GM12878 (cell line): ENCODE measurements around the gene AHCY. TPM values are rescaled to one million over a fixed set of nuclear protein-coding genes. Genes with fewer than 3 reads are reported as not detected.

Experiments used
- ATAC-seq: fragments of 200-7000 bp; cut with Tn5 transposase; 3 replicates; pipeline ENCODE4 v1.9.1; 2020; ENCODE audit warnings: mild to moderate bottlenecking, moderate library complexity
- BruUV-seq: library from RNA; stranded (reverse); fragments of 400-500 nt; replicated peaks from 2 replicates; lab custom pipeline; 2021; lab: Mats Ljungman, UMichigan
- CTCF ChIA-PET: fragments of 300-600 bp; sonication (Branson Sonifier 250); formaldehyde crosslinking; extraction: SDS; loops from one replicate; lab custom pipeline; 2021; ENCODE audit warnings: inconsistent platforms; lab: Yijun Ruan, JAX
- POLR2A ChIA-PET: fragments of 350-600 bp; formaldehyde crosslinking; extraction: SDS; loops from one replicate; lab custom pipeline; 2021; ENCODE audit warnings: inconsistent platforms; lab: Charles Lee
- RAD21 ChIA-PET: fragments of 300-600 bp; sonication (Branson Sonifier 250); formaldehyde crosslinking; loops from one replicate; lab custom pipeline; 2023; ENCODE audit warnings: antibody characterized with exemption; ENCODE audit not compliant: unreplicated experiment; lab: Charles Lee
- SMC1A ChIA-PET: fragments of 300-600 bp; sonication (Branson Sonifier 250); formaldehyde crosslinking; loops from one replicate; lab custom pipeline; 2023; ENCODE audit not compliant: unreplicated experiment, uncharacterized antibody; lab: Charles Lee
- DNase-seq: peaks from one replicate; pipeline ENCODE4 v3.0.0-alpha.2; 2011; ENCODE audit warnings: low read depth, low spot score
- FAIRE-seq: peaks from 3 replicates; lab custom pipeline; 2011; peaks lifted over from hg19 to GRCh38; lab: Jason Lieb, UNC
- H2AFZ ChIP-seq: 2 replicates; pipeline ENCODE4 v1.6.0; 2011; ENCODE audit warnings: low read depth, low read length, control low read depth; ENCODE audit not compliant: control insufficient read depth
- H3K27ac ChIP-seq: 2 replicates; pipeline ENCODE4 v1.5.1; 2011; ENCODE audit warnings: control low read depth; ENCODE audit not compliant: control insufficient read depth, insufficient read depth
- H3K27me3 ChIP-seq, 2 experiments: replicated peaks in 1 of 2; 2 replicates each; pipeline versions ENCODE4 v1.6.0 to v1.6.1; 2011; ENCODE audit warnings: low read length in 1 of 2; ENCODE audit not compliant: control insufficient read depth in 2 of 2, insufficient read depth in 2 of 2
- H3K36me3 ChIP-seq, 2 experiments: 2 replicates each; pipeline ENCODE4 v1.5.1; 2011; ENCODE audit warnings: low read length in 1 of 2; ENCODE audit not compliant: control insufficient read depth in 2 of 2, insufficient read depth in 2 of 2
- H3K4me1 ChIP-seq: 2 replicates; pipeline ENCODE4 v1.6.1; 2011; ENCODE audit warnings: mild to moderate bottlenecking, low read length, moderate library complexity, mixed read lengths; ENCODE audit not compliant: control insufficient read depth, insufficient read depth
- H3K4me2 ChIP-seq: 2 replicates; pipeline ENCODE4 v1.6.0; 2011; ENCODE audit warnings: control low read depth; ENCODE audit not compliant: control insufficient read depth, insufficient read depth
- H3K4me3 ChIP-seq: fragments of 200-600 bp; sonication (generic); 2 replicates; pipeline ENCODE4 v1.5.1; 2016
- H3K79me2 ChIP-seq: 2 replicates; pipeline ENCODE4 v1.6.0; 2011; ENCODE audit warnings: low read length; ENCODE audit not compliant: control insufficient read depth, insufficient read depth
- H3K9ac ChIP-seq: 2 replicates; pipeline ENCODE4 v1.8.0; 2011; ENCODE audit warnings: low read length, control low read depth, mixed read lengths; ENCODE audit not compliant: control insufficient read depth, insufficient read depth
- H3K9me3 ChIP-seq: replicated peaks from 3 replicates; pipeline ENCODE4 v1.5.1; 2011; ENCODE audit warnings: mild to moderate bottlenecking, low read length; ENCODE audit not compliant: control insufficient read depth, insufficient read depth
- H4K20me1 ChIP-seq: 2 replicates; pipeline ENCODE4 v1.6.0; 2011; ENCODE audit not compliant: control insufficient read depth, insufficient read depth
- ATF7 ChIP-seq: fragments of 450-650 bp; IDR thresholded peaks from 2 replicates; pipeline ENCODE4 v1.6.1; 2016; ENCODE audit warnings: low read depth, mild to moderate bottlenecking
- EZH2 ChIP-seq: IDR thresholded peaks from 2 replicates; pipeline ENCODE4 v1.6.1; 2012; ENCODE audit warnings: low read depth, mild to moderate bottlenecking, control low read depth, inconsistent platforms, low read length, borderline replicate concordance; ENCODE audit not compliant: control insufficient read depth
- FOXK2 ChIP-seq: fragments of 450-650 bp; IDR thresholded peaks from 2 replicates; pipeline ENCODE4 v1.6.1; 2017; ENCODE audit warnings: mild to moderate bottlenecking, moderate library complexity
- GABPA ChIP-seq: IDR thresholded peaks from 2 replicates; pipeline ENCODE4 v1.6.1; 2014; ENCODE audit warnings: antibody characterized with exemption, low read depth, mild to moderate bottlenecking, inconsistent platforms
- HDAC6 ChIP-seq: fragments of 200-600 bp; sonication (generic); IDR thresholded peaks from one replicate; pipeline ENCODE4 v1.8.0; 2017; ENCODE audit warnings: antibody characterized with exemption; ENCODE audit not compliant: unreplicated experiment
- JUND ChIP-seq: IDR thresholded peaks from 2 replicates; pipeline ENCODE4 v1.6.1; 2012; ENCODE audit warnings: low read depth, mild to moderate bottlenecking, low read length, improper control_type of control experiment, moderate library complexity
- MLLT1 ChIP-seq: fragments of 450-650 bp; IDR thresholded peaks from 2 replicates; pipeline ENCODE4 v1.6.1; 2016; ENCODE audit warnings: mild to moderate bottlenecking
- NFIC ChIP-seq: IDR thresholded peaks from 2 replicates; pipeline ENCODE4 v1.6.1; 2012; ENCODE audit warnings: low read depth, mild to moderate bottlenecking, inconsistent platforms, low read length, moderate library complexity
- PAX5 ChIP-seq: IDR thresholded peaks from 2 replicates; pipeline ENCODE4 v1.6.1; 2011; ENCODE audit warnings: low read depth, low read length, borderline replicate concordance
- PBX3 ChIP-seq: IDR thresholded peaks from 2 replicates; pipeline ENCODE4 v1.6.1; 2011; ENCODE audit warnings: mild to moderate bottlenecking, low read depth, low read length, moderate library complexity; ENCODE audit not compliant: insufficient replicate concordance
- RBBP5 ChIP-seq: fragments of 200-600 bp; sonication (generic); conservative IDR thresholded peaks from 2 replicates; pipeline ENCODE4 v1.6.1; 2016
- RUNX3 ChIP-seq: IDR thresholded peaks from 2 replicates; pipeline ENCODE4 v1.6.1; 2012; ENCODE audit warnings: low read length, inconsistent platforms
- TBL1XR1 ChIP-seq: IDR thresholded peaks from 2 replicates; pipeline ENCODE4 v1.6.1; 2012; ENCODE audit warnings: low read depth, low read length, improper control_type of control experiment
- USF1 ChIP-seq: IDR thresholded peaks from 2 replicates; pipeline ENCODE4 v1.6.1; 2011; ENCODE audit warnings: borderline replicate concordance, low read depth, mild to moderate bottlenecking, moderate library complexity, mixed read lengths, low read length; ENCODE audit not compliant: insufficient read depth; ENCODE audit errors: extremely low read length
- YBX1 ChIP-seq: fragments of 450-650 bp; IDR thresholded peaks from 2 replicates; pipeline ENCODE4 v1.6.1; 2016; ENCODE audit warnings: antibody characterized with exemption
- ZNF207 ChIP-seq: fragments of 450-650 bp; IDR thresholded peaks from 2 replicates; pipeline ENCODE4 v1.6.1; 2014; ENCODE audit warnings: antibody characterized with exemption, mild to moderate bottlenecking, borderline replicate concordance
- ZSCAN29 ChIP-seq: fragments of 450-650 bp; IDR thresholded peaks from 2 replicates; pipeline ENCODE4 v1.6.1; 2017; ENCODE audit warnings: mild to moderate bottlenecking, moderate library complexity
- ZZZ3 ChIP-seq: IDR thresholded peaks from 2 replicates; pipeline ENCODE4 v1.6.1; 2011; ENCODE audit warnings: low read depth; ENCODE audit not compliant: control insufficient read depth, insufficient read length
- WGBS: methylation state at CpG from one replicate; pipeline ENCODE4 v1.1.6; 2016; ENCODE audit warnings: low lambda C conversion rate; ENCODE audit not compliant: insufficient replicate concordance, insufficient coverage; ENCODE audit errors: missing lambda C conversion rate; 5-methylcytosine and 5-hydroxymethylcytosine counted together
- in situ Hi-C: fragments of 300-500 bp; cut with MboI; formaldehyde crosslinking; loops from 9 replicates; pipeline ENCODE4 v1.14.3; 2018; ENCODE audit warnings: mixed read lengths
- intact Hi-C: fragments of 100-400 bp; cut with micrococcal nuclease; formaldehyde crosslinking; loops from one replicate; pipeline ENCODE4 v1.14.2; 2022; ENCODE audit not compliant: unreplicated experiment
- polyA plus RNA-seq, 11 experiments: library from polyadenylated mRNA; depleted of rRNA in 4 of 11; unstranded in 6 of 11; stranded (reverse) in 5 of 11; fragments of >200 nt; fragmentation: Nextera tagmentation in 4 of 11; fragmentation: Illumina TruSeq in 1 of 11; extraction: Ambion mirVana in 4 of 11; extraction: Trizol in 1 of 11; gene quantifications; 1 replicate in 1 of 11; 2 replicates in 10 of 11; pipeline versions ENCODE4 v1.2.1 to v1.2.3, GENCODE V29; 2011 to 2016; ENCODE audit warnings: inconsistent platforms in 2 of 11, missing spikeins in 2 of 11, low read depth in 1 of 11
- total RNA-seq, 4 experiments: library from RNA; depleted of rRNA in 3 of 4; stranded (reverse); fragments of >200 nt in 3 of 4; fragmentation: Illumina TruSeq in 1 of 4; extraction: Trizol in 1 of 4; gene quantifications; 2 replicates each; pipeline versions ENCODE4 v1.2.1 to v1.2.3, GENCODE V29; 2013 to 2021

The AHCY gene
- total and polyA plus RNA-seq, 10 of the 15 experiments (the other 5 are each of a cell fraction or from before 2014, with no cell fraction given): 84.9 to 223 (median 181) TPM

- TF ChIP-seq EZH2 (no peak), ZSCAN29 (no peak), RUNX3 (no peak), JUND (no peak)
These were observed 31.2 kb downstream of the AHCY start (continued) for GRCh38 chr20:34271956-34272355.

GRCh38 chr20:34269996-34270627 lies 33.0 kb downstream of the AHCY start:
- H4K20me1 ChIP-seq: no peaks in the 10 kb centered on the region
- no peak overlapping the region for H3K9ac ChIP-seq
- no peak overlapping the region for H3K27ac ChIP-seq
- FAIRE-seq (no peak), DNase-seq (no peak), ATAC-seq (no peak)
- POLR2A ChIA-PET: interaction anchor here (0.6 to 0.7 kb wide), 3 partner anchors 263 to 822 kb away, joined by 3 to 6 read pairs (median 3); no protein-coding TSS in a partner anchor
- no peaks in the 10 kb centered on the region for H3K9me3 ChIP-seq
- intact Hi-C loops: no loop called here
- no peak for TF ChIP-seq PAX5
- TF ChIP-seq FOXK2: no peak
- no peak for TF ChIP-seq TBL1XR1
- TF ChIP-seq PBX3: no peak
- no peak for TF ChIP-seq NFIC
- TF ChIP-seq GABPA: no peak
- no peak for TF ChIP-seq ATF7
- no peak for TF ChIP-seq MLLT1
- TF ChIP-seq YBX1: no peak
- no peak for TF ChIP-seq JUND
- no peak for TF ChIP-seq HDAC6
- TF ChIP-seq ZZZ3: no peak
- no peak for TF ChIP-seq USF1
- no peak for TF ChIP-seq RBBP5
- no peak for TF ChIP-seq ZNF207
- no peak overlapping the region for H3K4me2 ChIP-seq
- H3K27me3 ChIP-seq: no peaks in the 10 kb centered on the region
- CTCF ChIA-PET: interaction anchor here (0.8 to 1.2 kb wide), 2 partner anchors 8 to 284 kb away, joined by 3 to 4 read pairs; no protein-coding TSS in a partner anchor
- no TSS peak for BruUV-seq
- WGBS: 74% methylated on average over 7 of the region's 9 CpGs
- no peak overlapping the region for H2AFZ ChIP-seq
- SMC1A ChIA-PET: interaction anchor here (1.1 to 1.5 kb wide), 3 partner anchors 14 to 164 kb away, joined by 4 to 5 read pairs (median 4); no protein-coding TSS in a partner anchor
- no peak overlapping the region for H3K4me3 ChIP-seq
- no peaks in the 10 kb centered on the region; a peak in 1 of 4 replicates for H3K36me3 ChIP-seq
- in situ Hi-C loops: no loop called here
- peaks cover 19% of the 10 kb centered on the region for H3K4me1 ChIP-seq
- H3K79me2 ChIP-seq: no peaks in the 10 kb centered on the region
- RAD21 ChIA-PET: interaction anchor here (0.6 kb wide), 1 partner anchor 263 kb away, joined by 3 read pairs; no protein-coding TSS in a partner anchor
